Fibroblast of lung (primary cell): ENCODE measurements around the gene NBPF9. TPM values are rescaled to one million over a fixed set of nuclear protein-coding genes. Genes with fewer than 3 reads are reported as not detected.
"Not testable (repeated sequence)": the region's sequence is repeated elsewhere in the genome, so short reads cannot be mapped to it uniquely, and the experiment has no call there.

Experiments used
- DNase-seq, 2 donors: peaks; one replicate each; pipeline versions ENCODE4 v3.0.0 to v3.0.0-alpha.2; 2010; ENCODE audit warnings: low read depth in 2 of 2
- H2AFZ ChIP-seq: 2 replicates; pipeline ENCODE4 v1.5.1; 2012; ENCODE audit warnings: low read length, control low read depth, inconsistent platforms
- H3K27ac ChIP-seq: 2 replicates; pipeline ENCODE4 v1.5.1; 2011; ENCODE audit warnings: low read length, control low read depth; ENCODE audit not compliant: insufficient read depth
- H3K27me3 ChIP-seq: 2 replicates; pipeline ENCODE4 v1.5.1; 2011; ENCODE audit warnings: mild to moderate bottlenecking, low read length; ENCODE audit not compliant: control insufficient read depth, insufficient read depth
- H3K36me3 ChIP-seq: 2 replicates; pipeline ENCODE4 v1.5.1; 2011; ENCODE audit warnings: low read length; ENCODE audit not compliant: control insufficient read depth, insufficient read depth
- H3K4me1 ChIP-seq: 2 replicates; pipeline ENCODE4 v1.5.1; 2011; ENCODE audit warnings: low read length; ENCODE audit not compliant: control insufficient read depth, insufficient read depth; ENCODE audit errors: extremely low read depth
- H3K4me2 ChIP-seq: 2 replicates; pipeline ENCODE4 v1.5.1; 2011; ENCODE audit warnings: low read length, control low read depth; ENCODE audit not compliant: insufficient read depth; ENCODE audit errors: extremely low read depth
- H3K4me3 ChIP-seq, 4 experiments: fragments of 200-600 bp in 1 of 4; sonication (generic) in 1 of 4; replicated peaks in 1 of 4; 2 replicates each; pipeline ENCODE4 v1.5.1; 2011 to 2016; ENCODE audit warnings: low read length in 4 of 4, low read depth in 3 of 4, mild to moderate bottlenecking in 3 of 4, control low read depth in 2 of 4, inconsistent platforms in 1 of 4, mixed read lengths in 1 of 4; ENCODE audit not compliant: insufficient read depth in 1 of 4; ENCODE audit errors: control extremely low read depth in 1 of 4
- H3K79me2 ChIP-seq: 2 replicates; pipeline ENCODE4 v1.5.1; 2012; ENCODE audit warnings: mild to moderate bottlenecking, low read length, inconsistent platforms; ENCODE audit not compliant: control insufficient read depth, insufficient read depth
- H3K9ac ChIP-seq: 2 replicates; pipeline ENCODE4 v1.5.1; 2011; ENCODE audit warnings: mild to moderate bottlenecking, low read length, control low read depth; ENCODE audit not compliant: insufficient read depth
- H3K9me3 ChIP-seq: 2 replicates; pipeline ENCODE4 v1.5.1; 2012; ENCODE audit warnings: low read depth, low read length; ENCODE audit not compliant: control insufficient read depth, insufficient read depth
- H4K20me1 ChIP-seq: 2 replicates; pipeline ENCODE4 v1.5.1; 2011; ENCODE audit warnings: low read length; ENCODE audit not compliant: control insufficient read depth, insufficient read depth; ENCODE audit errors: extremely low read depth
- polyA plus RNA-seq, 2 donors: library from polyadenylated mRNA; depleted of rRNA in 1 of 2; stranded (reverse) in 1 of 2; unstranded in 1 of 2; fragments of >200 nt; gene quantifications; 2 replicates each; pipeline ENCODE4 v1.2.1, GENCODE V29; 2011 to 2012; ENCODE audit warnings: missing spikeins in 1 of 2
- total RNA-seq: library from RNA; depleted of rRNA; stranded (reverse); fragments of >200 nt; gene quantifications from 2 replicates; pipeline ENCODE4 v1.2.1, GENCODE V29; 2014

NBPF9 gene
- total and polyA plus RNA-seq, 2 donors (not counting 1 experiment from before 2014, with no cell fraction given) = 20.8 to 23.9 TPM

- H3K27ac ChIP-seq, H2AFZ ChIP-seq, H3K79me2 ChIP-seq, H4K20me1 ChIP-seq, H3K4me1 ChIP-seq, H3K9ac ChIP-seq, H3K27me3 ChIP-seq, H3K36me3 ChIP-seq, H3K4me3 ChIP-seq, H3K9me3 ChIP-seq, DNase-seq, H3K4me2 ChIP-seq: not testable (repeated sequence)
Observed at GRCh38 chr1:149075505-149076127, 27.7 kb downstream of the NBPF9 start.

DNA sequence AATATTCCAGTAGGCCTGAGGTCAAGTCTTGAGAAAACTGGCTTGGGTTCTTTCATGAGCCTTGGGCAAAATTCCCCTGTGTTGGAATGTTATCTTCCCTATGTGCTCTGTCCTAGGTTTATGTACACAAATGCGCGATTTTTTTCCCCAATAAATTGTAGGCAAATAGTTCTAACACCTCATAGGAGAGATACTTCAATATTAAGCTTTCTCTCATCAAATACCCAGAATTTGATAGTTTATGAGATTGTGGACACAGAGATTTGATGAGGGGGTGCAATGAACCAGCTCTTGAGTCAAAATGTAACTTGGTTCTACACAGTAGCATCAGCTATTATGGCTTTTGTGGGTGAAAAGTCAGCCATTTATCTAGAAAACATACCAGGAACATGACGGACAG lies 38.7 kb downstream of the NBPF9 start:
- H3K27me3 ChIP-seq, H2AFZ ChIP-seq, H3K4me1 ChIP-seq, H3K36me3 ChIP-seq, DNase-seq, H3K4me2 ChIP-seq, H3K79me2 ChIP-seq, H3K4me3 ChIP-seq, H3K9ac ChIP-seq, H4K20me1 ChIP-seq, H3K9me3 ChIP-seq, H3K27ac ChIP-seq: not testable (repeated sequence)

DNA sequence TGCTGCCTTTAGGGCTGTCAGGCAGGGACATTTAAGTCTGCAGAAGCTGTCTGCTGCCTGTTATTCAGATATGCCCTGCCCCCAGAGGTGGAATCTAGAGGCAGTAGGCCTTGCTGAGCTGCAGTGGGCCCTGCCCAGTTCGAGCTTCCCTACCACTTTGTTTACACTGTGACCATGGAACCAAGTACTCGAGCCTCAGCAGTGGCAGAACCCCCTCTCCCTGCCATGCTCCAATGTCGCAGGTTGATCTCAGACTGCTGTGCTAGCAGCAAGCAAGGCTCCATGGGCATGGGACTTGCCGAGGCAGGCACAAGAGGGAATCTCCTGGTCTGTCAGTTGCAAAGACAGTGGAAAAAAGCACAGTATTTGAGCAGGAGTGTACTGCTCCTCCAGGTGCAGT lies 60.3 kb downstream of the NBPF9 start:
- DNase-seq, H4K20me1 ChIP-seq, H3K79me2 ChIP-seq, H3K4me2 ChIP-seq, H3K9me3 ChIP-seq, H3K9ac ChIP-seq, H2AFZ ChIP-seq, H3K27ac ChIP-seq, H3K36me3 ChIP-seq, H3K4me3 ChIP-seq, H3K4me1 ChIP-seq, H3K27me3 ChIP-seq: not testable (repeated sequence)

DNA sequence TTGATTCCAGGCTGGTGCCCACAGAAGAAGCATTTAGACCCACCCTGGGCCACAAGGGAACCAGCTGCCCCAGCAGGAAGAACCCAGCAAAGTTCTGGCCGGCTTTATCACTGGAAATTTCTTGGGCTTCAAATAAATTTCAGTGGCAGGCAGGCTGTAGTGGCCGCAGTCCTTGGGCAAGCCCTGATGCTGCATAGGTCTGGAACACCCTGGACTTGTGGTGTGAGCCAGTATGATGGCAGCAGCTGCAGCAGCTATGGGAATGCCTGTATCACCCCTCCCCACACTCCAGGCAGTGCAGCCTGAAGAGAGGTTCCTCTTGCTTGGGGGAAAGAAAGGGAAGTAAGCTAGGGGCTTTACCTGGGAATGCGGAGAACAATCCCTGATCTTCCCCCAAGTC lies 69.4 kb downstream of the NBPF9 start:
- H3K4me1 ChIP-seq, H3K36me3 ChIP-seq, H3K4me2 ChIP-seq, H3K9me3 ChIP-seq, H3K79me2 ChIP-seq, H3K4me3 ChIP-seq, H3K9ac ChIP-seq, H2AFZ ChIP-seq, DNase-seq, H4K20me1 ChIP-seq, H3K27ac ChIP-seq, H3K27me3 ChIP-seq: not testable (repeated sequence)

GRCh38 chr1:149024327-149024726 lies 79.0 kb downstream of the NBPF9 start:
- not testable (repeated sequence) for H3K4me3 ChIP-seq, H3K4me1 ChIP-seq, H3K27me3 ChIP-seq, H3K4me2 ChIP-seq, H3K27ac ChIP-seq, H3K9ac ChIP-seq, H3K36me3 ChIP-seq, H3K9me3 ChIP-seq, H4K20me1 ChIP-seq, DNase-seq, H3K79me2 ChIP-seq, H2AFZ ChIP-seq

GRCh38 chr1:149018577-149018976 lies 84.8 kb downstream of the NBPF9 start:
- H3K36me3 ChIP-seq, H3K4me2 ChIP-seq, H3K27me3 ChIP-seq, H3K4me1 ChIP-seq, H4K20me1 ChIP-seq, H3K27ac ChIP-seq, H2AFZ ChIP-seq, DNase-seq, H3K79me2 ChIP-seq, H3K9me3 ChIP-seq, H3K9ac ChIP-seq, H3K4me3 ChIP-seq: not testable (repeated sequence)

DNA sequence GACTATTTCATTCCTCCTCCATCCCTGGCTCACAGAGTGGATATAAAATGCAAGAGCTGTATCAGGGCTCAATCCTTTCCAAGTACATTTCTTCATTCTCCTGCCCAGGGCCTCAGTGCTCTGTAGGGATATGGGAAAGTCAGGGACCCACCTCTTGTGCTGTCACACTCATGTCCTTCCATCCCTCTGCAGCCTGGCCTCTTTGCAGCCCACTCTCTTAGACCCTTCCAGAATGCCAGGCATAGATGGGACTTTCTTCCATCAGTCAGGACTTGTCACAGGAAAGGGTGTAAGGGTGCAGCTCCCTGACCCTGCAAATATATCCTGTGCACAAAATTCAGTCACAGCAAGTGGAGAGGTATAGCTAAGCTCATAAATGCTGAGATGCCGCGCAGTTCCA lies 86.7 kb downstream of the NBPF9 start:
- not testable (repeated sequence) for H3K27me3 ChIP-seq, H3K36me3 ChIP-seq, H3K9me3 ChIP-seq, H3K4me1 ChIP-seq, H3K4me3 ChIP-seq, H3K79me2 ChIP-seq, H2AFZ ChIP-seq, H3K9ac ChIP-seq, H4K20me1 ChIP-seq, H3K27ac ChIP-seq, DNase-seq, H3K4me2 ChIP-seq
